ENCODE measurements around the gene ANK2.
A peak's percentile ranks its signal among the peaks of the same experiment; 100 is the strongest.

ANK2 gene

GRCh38 chr4:113276464-113277170, 227.2 kb downstream of the ANK2 start:
- no peak overlapping the region for H3K4me3 ChIP-seq (ENCODE audit: low read length)
- H3K4me1 ChIP-seq (ENCODE audit: control insufficient read depth, insufficient read depth, low read length) = no peaks in the 10 kb centered on the region; the same call in 1 of the 2 replicates
- no peaks in the 10 kb centered on the region; the same call in 1 of the 2 replicates for H3K36me3 ChIP-seq (ENCODE audit: control insufficient read depth, insufficient read depth, low read length)
- H3K27me3 ChIP-seq (ENCODE audit: control insufficient read depth, insufficient read depth, low read length) = no peaks in the 10 kb centered on the region
- no peaks in the 10 kb centered on the region for H3K9me3 ChIP-seq (ENCODE audit: control insufficient read depth, insufficient read depth, low read length)
- no peak for DNase-seq (ENCODE audit: low read depth, low spot score)
- H3K27ac ChIP-seq (ENCODE audit: low read length) = no peak overlapping the region
- no CpG with 5 or more reads among the region's 7 CpGs for WGBS (ENCODE audit: insufficient coverage, insufficient read length)

GRCh38 chr4:113278324-113278934, 229.0 kb downstream of the ANK2 start:
- Histone ChIP-seq H3K27ac (ENCODE audit: low read length) (no peak overlapping the region), H3K9me3 (ENCODE audit: control insufficient read depth, insufficient read depth, low read length) (no peaks in the 10 kb centered on the region), H3K4me3 (ENCODE audit: low read length) (no peak overlapping the region), H3K4me1 (ENCODE audit: control insufficient read depth, insufficient read depth, low read length) (no peaks in the 10 kb centered on the region), H3K27me3 (ENCODE audit: control insufficient read depth, insufficient read depth, low read length) (no peaks in the 10 kb centered on the region), H3K36me3 (ENCODE audit: control insufficient read depth, insufficient read depth, low read length) (no peaks in the 10 kb centered on the region; the same call in 1 of the 2 replicates)
- no CpG with 5 or more reads among the region's 8 CpGs for WGBS (ENCODE audit: insufficient coverage, insufficient read length)
- peak; percentile 77 for DNase-seq (ENCODE audit: low read depth, low spot score)

GRCh38 chr4:113285501-113285900, 236.0 kb downstream of the ANK2 start:
- no peaks in the 10 kb centered on the region for H3K4me1 ChIP-seq (ENCODE audit: control insufficient read depth, insufficient read depth, low read length)
- H3K9me3 ChIP-seq (ENCODE audit: control insufficient read depth, insufficient read depth, low read length) = no peaks in the 10 kb centered on the region
- DNase-seq (ENCODE audit: low read depth, low spot score) = no peak
- no peak overlapping the region for H3K27ac ChIP-seq (ENCODE audit: low read length)
- H3K36me3 ChIP-seq (ENCODE audit: control insufficient read depth, insufficient read depth, low read length) = no peaks in the 10 kb centered on the region
- WGBS (ENCODE audit: insufficient coverage, insufficient read length) = no CpG with 5 or more reads among the region's 4 CpGs
- H3K4me3 ChIP-seq (ENCODE audit: low read length) = no peak overlapping the region
- no peaks in the 10 kb centered on the region for H3K27me3 ChIP-seq (ENCODE audit: control insufficient read depth, insufficient read depth, low read length)

- peaks cover 5% of the 10 kb centered on the region; the same call in 1 of the 2 replicates for H3K4me1 ChIP-seq (ENCODE audit: control insufficient read depth, insufficient read depth, low read length)
- WGBS (ENCODE audit: insufficient coverage, insufficient read length) = no CpG with 5 or more reads among the region's 2 CpGs
- H3K36me3 ChIP-seq (ENCODE audit: control insufficient read depth, insufficient read depth, low read length) = no peaks in the 10 kb centered on the region
- no peak overlapping the region for H3K4me3 ChIP-seq (ENCODE audit: low read length)
- H3K9me3 ChIP-seq (ENCODE audit: control insufficient read depth, insufficient read depth, low read length) = no peaks in the 10 kb centered on the region
- H3K27ac ChIP-seq (ENCODE audit: low read length) = no peak overlapping the region
- no peak for DNase-seq (ENCODE audit: low read depth, low spot score)
- H3K27me3 ChIP-seq (ENCODE audit: control insufficient read depth, insufficient read depth, low read length) = no peaks in the 10 kb centered on the region
Observed at GRCh38 chr4:113288257-113288656, 238.8 kb downstream of the ANK2 start.

- Histone ChIP-seq H3K36me3 (ENCODE audit: control insufficient read depth, insufficient read depth, low read length) (no peaks in the 10 kb centered on the region), H3K4me3 (ENCODE audit: low read length) (no peak overlapping the region), H3K27ac (ENCODE audit: low read length) (no peak overlapping the region), H3K4me1 (ENCODE audit: control insufficient read depth, insufficient read depth, low read length) (peaks cover 5% of the 10 kb centered on the region; the same call in 1 of the 2 replicates), H3K9me3 (ENCODE audit: control insufficient read depth, insufficient read depth, low read length) (no peaks in the 10 kb centered on the region), H3K27me3 (ENCODE audit: control insufficient read depth, insufficient read depth, low read length) (no peaks in the 10 kb centered on the region)
- DNase-seq (ENCODE audit: low read depth, low spot score) = no peak
- no CpG with 5 or more reads among the region's 4 CpGs for WGBS (ENCODE audit: insufficient coverage, insufficient read length)
Observed at GRCh38 chr4:113288696-113289095, 239.2 kb downstream of the ANK2 start.

GRCh38 chr4:113289766-113290165, 240.3 kb downstream of the ANK2 start:
- no peaks in the 10 kb centered on the region for H3K9me3 ChIP-seq (ENCODE audit: control insufficient read depth, insufficient read depth, low read length)
- no peak overlapping the region for H3K27ac ChIP-seq (ENCODE audit: low read length)
- H3K4me3 ChIP-seq (ENCODE audit: low read length) = no peak overlapping the region
- H3K36me3 ChIP-seq (ENCODE audit: control insufficient read depth, insufficient read depth, low read length) = no peaks in the 10 kb centered on the region
- H3K27me3 ChIP-seq (ENCODE audit: control insufficient read depth, insufficient read depth, low read length) = no peaks in the 10 kb centered on the region
- peaks cover 5% of the 10 kb centered on the region; the same call in 1 of the 2 replicates for H3K4me1 ChIP-seq (ENCODE audit: control insufficient read depth, insufficient read depth, low read length)
- DNase-seq (ENCODE audit: low read depth, low spot score) = no peak

- H3K4me1 ChIP-seq (ENCODE audit: control insufficient read depth, insufficient read depth, low read length) = peaks cover 5% of the 10 kb centered on the region; the same call in 1 of the 2 replicates
- no peaks in the 10 kb centered on the region for H3K36me3 ChIP-seq (ENCODE audit: control insufficient read depth, insufficient read depth, low read length)
- H3K9me3 ChIP-seq (ENCODE audit: control insufficient read depth, insufficient read depth, low read length) = no peaks in the 10 kb centered on the region
- H3K27me3 ChIP-seq (ENCODE audit: control insufficient read depth, insufficient read depth, low read length) = no peaks in the 10 kb centered on the region
- no CpG with 5 or more reads among the region's 2 CpGs for WGBS (ENCODE audit: insufficient coverage, insufficient read length)
- no peak for DNase-seq (ENCODE audit: low read depth, low spot score)
- H3K4me3 ChIP-seq (ENCODE audit: low read length) = no peak overlapping the region
- H3K27ac ChIP-seq (ENCODE audit: low read length) = no peak overlapping the region
Observed at GRCh38 chr4:113290666-113291065, 241.2 kb downstream of the ANK2 start.

GRCh38 chr4:113292371-113293042, 243.1 kb downstream of the ANK2 start:
- H3K27ac ChIP-seq (ENCODE audit: low read length) = no peak overlapping the region

GRCh38 chr4:113293043-113293560, 243.6 kb downstream of the ANK2 start:
- no peaks in the 10 kb centered on the region for H3K27me3 ChIP-seq (ENCODE audit: control insufficient read depth, insufficient read depth, low read length)
- no peaks in the 10 kb centered on the region for H3K9me3 ChIP-seq (ENCODE audit: control insufficient read depth, insufficient read depth, low read length)
- H3K4me3 ChIP-seq (ENCODE audit: low read length) = no peak overlapping the region
- no peak overlapping the region for H3K27ac ChIP-seq (ENCODE audit: low read length)
- peaks cover 5% of the 10 kb centered on the region; the same call in 1 of the 2 replicates for H3K4me1 ChIP-seq (ENCODE audit: control insufficient read depth, insufficient read depth, low read length)
- no CpG with 5 or more reads among the region's 9 CpGs for WGBS (ENCODE audit: insufficient coverage, insufficient read length)
- no peaks in the 10 kb centered on the region for H3K36me3 ChIP-seq (ENCODE audit: control insufficient read depth, insufficient read depth, low read length)
- no peak for DNase-seq (ENCODE audit: low read depth, low spot score)

More at GRCh38 chr4:113292371-113293042, 243.1 kb downstream of the ANK2 start:
- Histone ChIP-seq H3K9me3 (ENCODE audit: control insufficient read depth, insufficient read depth, low read length) (no peaks in the 10 kb centered on the region), H3K36me3 (ENCODE audit: control insufficient read depth, insufficient read depth, low read length) (no peaks in the 10 kb centered on the region), H3K4me3 (ENCODE audit: low read length) (no peak overlapping the region), H3K27me3 (ENCODE audit: control insufficient read depth, insufficient read depth, low read length) (no peaks in the 10 kb centered on the region), H3K4me1 (ENCODE audit: control insufficient read depth, insufficient read depth, low read length) (peaks cover 5% of the 10 kb centered on the region; the same call in 1 of the 2 replicates)
- WGBS (ENCODE audit: insufficient coverage, insufficient read length) = no CpG with 5 or more reads among the region's 21 CpGs
- DNase-seq (ENCODE audit: low read depth, low spot score) = peak; percentile 63

- DNase-seq (ENCODE audit: low read depth, low spot score) = no peak
- no peak overlapping the region for H3K27ac ChIP-seq (ENCODE audit: low read length)
- H3K9me3 ChIP-seq (ENCODE audit: control insufficient read depth, insufficient read depth, low read length) = no peaks in the 10 kb centered on the region
- no peaks in the 10 kb centered on the region for H3K27me3 ChIP-seq (ENCODE audit: control insufficient read depth, insufficient read depth, low read length)
- WGBS (ENCODE audit: insufficient coverage, insufficient read length) = no CpG with 5 or more reads among the region's 4 CpGs
- no peaks in the 10 kb centered on the region for H3K36me3 ChIP-seq (ENCODE audit: control insufficient read depth, insufficient read depth, low read length)
- H3K4me1 ChIP-seq (ENCODE audit: control insufficient read depth, insufficient read depth, low read length) = peaks cover 5% of the 10 kb centered on the region; the same call in 1 of the 2 replicates
- no peak overlapping the region for H3K4me3 ChIP-seq (ENCODE audit: low read length)
Observed at GRCh38 chr4:113293674-113294073, 244.2 kb downstream of the ANK2 start.

Data from iPS DF 6.9 (cell line).